ENCODE data around the gene AGBL4. TPM values are rescaled to one million over a fixed set of nuclear protein-coding genes. Genes with fewer than 3 reads are reported as not detected.

AGBL4 gene
- total RNA-seq, 1 donor from 2014 or later: not detected

DNA sequence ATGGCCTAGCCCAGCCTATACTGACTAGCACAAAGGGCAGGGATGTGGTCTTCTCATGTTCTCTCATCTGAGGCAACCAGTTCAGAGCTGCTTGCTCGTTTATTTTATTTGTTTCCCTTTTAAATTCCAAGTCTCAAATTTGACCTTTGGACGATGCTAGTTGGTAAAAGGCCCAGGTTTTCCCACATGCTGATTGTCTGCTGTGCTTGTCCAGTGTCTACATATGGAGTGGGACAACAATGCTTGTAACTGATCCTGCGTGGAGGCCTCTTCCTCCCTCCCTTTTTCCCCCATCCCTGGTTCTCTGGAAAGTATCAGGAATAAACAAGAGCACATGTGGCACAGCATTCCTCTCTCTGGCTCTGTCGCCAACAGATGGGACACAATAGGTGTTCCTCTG is 1213.0 kb downstream of the AGBL4 start:
- Mint-ChIP-seq H3K27me3 (ENCODE audit: unreplicated experiment) (no peaks in the 10 kb centered on the region), H3K9me3 (ENCODE audit: unreplicated experiment) (peaks cover 7% of the 10 kb centered on the region)

DNA sequence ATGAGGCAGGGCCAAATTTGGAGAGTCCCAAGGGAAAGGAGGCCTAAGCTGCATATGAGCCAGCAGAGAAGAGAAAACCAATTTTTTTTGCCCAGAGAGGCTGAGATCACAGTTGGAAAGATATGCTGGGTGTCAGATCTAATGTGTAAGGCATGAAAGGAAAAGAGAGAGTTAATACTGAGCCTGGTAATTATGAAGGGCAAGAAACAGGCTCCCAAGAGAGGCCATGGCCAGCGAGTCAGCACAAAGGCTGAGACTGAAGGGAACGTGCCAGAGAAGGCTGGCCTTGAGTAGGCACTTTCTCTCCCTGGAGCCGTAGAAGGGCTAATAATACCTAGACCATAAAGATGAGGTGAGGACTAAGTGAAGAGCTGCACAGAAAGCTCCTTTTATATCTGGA is 1215.3 kb downstream of the AGBL4 start:
- Mint-ChIP-seq H3K4me1 (ENCODE audit: unreplicated experiment) (no peaks in the 10 kb centered on the region), H3K9me3 (ENCODE audit: unreplicated experiment) (peaks cover 7% of the 10 kb centered on the region), H3K27me3 (ENCODE audit: unreplicated experiment) (no peaks in the 10 kb centered on the region), H3K4me3 (ENCODE audit: unreplicated experiment) (no peak overlapping the region), H3K36me3 (ENCODE audit: unreplicated experiment) (no peaks in the 10 kb centered on the region), H3K27ac (ENCODE audit: unreplicated experiment) (no peak overlapping the region)
- TF ChIP-seq CTCF (IDR thresholded peaks at IDR 0.05): no peak
- no peak for DNase-seq (ENCODE audit: extremely low spot score, unreplicated experiment)

More for the DNA sequence above, 1213.0 kb downstream of the AGBL4 start:
- TF ChIP-seq CTCF (IDR thresholded peaks at IDR 0.05): no peak
- H3K4me3 Mint-ChIP-seq (ENCODE audit: unreplicated experiment): no peak overlapping the region
- H3K4me1 Mint-ChIP-seq (ENCODE audit: unreplicated experiment): no peaks in the 10 kb centered on the region
- H3K27ac Mint-ChIP-seq (ENCODE audit: unreplicated experiment): no peak overlapping the region
- H3K36me3 Mint-ChIP-seq (ENCODE audit: unreplicated experiment): no peaks in the 10 kb centered on the region
- no peak for DNase-seq (ENCODE audit: extremely low spot score, unreplicated experiment)

- Mint-ChIP-seq H3K27ac (ENCODE audit: unreplicated experiment) (no peak overlapping the region), H3K4me3 (ENCODE audit: unreplicated experiment) (no peak overlapping the region), H3K27me3 (ENCODE audit: unreplicated experiment) (no peaks in the 10 kb centered on the region), H3K4me1 (ENCODE audit: unreplicated experiment) (no peaks in the 10 kb centered on the region), H3K36me3 (ENCODE audit: unreplicated experiment) (no peaks in the 10 kb centered on the region), H3K9me3 (ENCODE audit: unreplicated experiment) (peaks cover 7% of the 10 kb centered on the region)
- no peak for TF ChIP-seq CTCF (IDR thresholded peaks at IDR 0.05)
- no peak for DNase-seq (ENCODE audit: extremely low spot score, unreplicated experiment)
These were observed 1216.0 kb downstream of the AGBL4 start for GRCh38 chr1:48807554-48808260.

DNA sequence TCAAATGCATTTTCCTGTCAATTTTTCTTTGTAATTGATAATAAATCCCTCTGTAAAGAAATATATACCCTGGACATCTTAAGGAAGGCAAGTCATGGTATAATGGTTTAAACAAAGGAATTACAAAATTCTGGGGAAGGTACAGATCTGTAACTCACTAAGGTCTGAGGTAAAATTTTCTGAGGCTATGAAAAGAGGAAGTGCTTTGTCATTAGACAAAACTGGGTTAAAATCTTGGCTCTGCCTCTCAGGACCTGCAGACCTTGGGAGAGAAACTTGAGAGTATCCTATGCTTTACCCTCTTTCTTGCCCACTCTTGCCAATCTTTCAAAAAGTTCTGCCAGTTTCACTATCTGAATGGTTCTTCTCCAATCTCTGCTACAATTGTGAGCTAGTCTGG is 1220.3 kb downstream of the AGBL4 start:
- H3K9me3 Mint-ChIP-seq (ENCODE audit: unreplicated experiment): peaks cover 8% of the 10 kb centered on the region
- no peak overlapping the region for H3K27ac Mint-ChIP-seq (ENCODE audit: unreplicated experiment)
- no peaks in the 10 kb centered on the region for H3K27me3 Mint-ChIP-seq (ENCODE audit: unreplicated experiment)

DNA sequence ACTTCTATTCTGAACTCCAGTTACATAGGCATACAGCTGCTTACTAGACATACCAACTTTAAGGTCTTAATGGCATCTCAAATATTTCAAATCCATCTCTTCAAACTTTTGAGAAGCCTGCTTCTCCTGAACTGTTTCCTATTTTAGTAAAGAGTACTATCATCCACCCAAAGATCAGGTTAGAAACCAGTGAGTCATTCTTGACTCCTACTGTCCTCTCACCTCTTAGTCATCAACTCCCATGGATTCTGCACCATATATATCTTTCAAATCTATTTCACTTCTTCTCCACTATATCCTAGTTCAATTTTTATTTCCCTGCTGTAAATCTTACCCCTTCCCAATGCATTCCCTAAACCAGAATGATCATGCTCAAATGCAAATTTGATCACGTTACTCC is 1228.9 kb downstream of the AGBL4 start:
- no peak for TF ChIP-seq CTCF (IDR thresholded peaks at IDR 0.05)
- H3K9me3 Mint-ChIP-seq (ENCODE audit: unreplicated experiment): peaks cover 4% of the 10 kb centered on the region
- H3K4me1 Mint-ChIP-seq (ENCODE audit: unreplicated experiment): no peaks in the 10 kb centered on the region
- H3K27ac Mint-ChIP-seq (ENCODE audit: unreplicated experiment): no peak overlapping the region
- H3K27me3 Mint-ChIP-seq (ENCODE audit: unreplicated experiment): no peaks in the 10 kb centered on the region
- no peak for DNase-seq (ENCODE audit: extremely low spot score, unreplicated experiment)
- no peak overlapping the region for H3K4me3 Mint-ChIP-seq (ENCODE audit: unreplicated experiment)
- H3K36me3 Mint-ChIP-seq (ENCODE audit: unreplicated experiment): no peaks in the 10 kb centered on the region

More for the DNA sequence above, 1220.3 kb downstream of the AGBL4 start:
- H3K4me1 Mint-ChIP-seq (ENCODE audit: unreplicated experiment): no peaks in the 10 kb centered on the region
- H3K4me3 Mint-ChIP-seq (ENCODE audit: unreplicated experiment): no peak overlapping the region
- no peak for DNase-seq (ENCODE audit: extremely low spot score, unreplicated experiment)
- TF ChIP-seq CTCF (IDR thresholded peaks at IDR 0.05): no peak
- H3K36me3 Mint-ChIP-seq (ENCODE audit: unreplicated experiment): no peaks in the 10 kb centered on the region

Data from osteocyte (in vitro differentiated cells).